Measurements from ENCODE around the gene TRA2A. TPM values are rescaled to one million over a fixed set of nuclear protein-coding genes. Genes with fewer than 3 reads are reported as not detected.
A peak's percentile ranks its signal among the peaks of the same experiment; 100 is the strongest.

Gene TRA2A
- total RNA-seq, 3 donors from 2014 or later (not counting 1 experiment from before 2014, with no cell fraction given), result 269 to 385 (median 324) TPM

DNA sequence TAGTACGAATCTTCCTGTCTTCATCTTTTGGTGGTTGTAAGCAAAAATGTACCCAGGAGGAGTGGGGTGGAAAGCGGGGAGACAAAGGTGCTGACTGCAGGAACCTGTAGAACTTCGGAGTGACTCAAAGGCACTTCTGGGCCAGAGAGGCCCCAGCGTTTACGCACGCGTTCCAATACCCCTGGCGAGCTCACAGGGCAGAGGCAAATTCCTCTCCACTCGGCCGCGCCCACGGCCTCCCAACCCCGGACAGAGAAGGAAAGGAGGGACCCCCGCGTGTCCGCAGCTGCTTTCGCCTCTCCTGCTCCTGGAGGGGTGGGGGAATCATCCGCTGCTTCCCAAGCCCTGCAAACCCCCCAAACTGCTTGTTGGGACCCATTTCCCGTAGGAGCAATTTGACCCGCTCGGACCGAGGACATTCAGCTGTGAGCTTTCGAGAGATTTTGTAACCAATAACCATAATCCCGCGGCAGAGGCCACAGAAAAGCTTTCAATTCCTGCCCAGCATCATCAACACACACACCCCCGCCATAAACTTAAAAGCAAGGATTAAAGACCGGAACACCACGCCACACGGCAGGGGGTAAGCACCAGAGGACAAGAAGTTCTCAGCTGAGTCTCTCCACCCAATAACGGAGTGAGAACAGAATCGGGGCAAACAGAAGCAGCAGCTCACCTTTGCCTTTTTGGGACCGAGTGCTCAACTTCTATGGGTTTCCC, 63.8 kb downstream of the TRA2A start:
- 9% methylated on average over 32 of the region's 32 CpGs for WGBS (ENCODE audit: insufficient coverage)
- H3K27me3 ChIP-seq (ENCODE audit: control insufficient read depth, insufficient read depth, low read length), result peaks cover 61% of the 10 kb centered on the region
- H3K36me3 ChIP-seq (ENCODE audit: control insufficient read depth, insufficient read depth, low read length), result no peaks in the 10 kb centered on the region
- H3K4me1 ChIP-seq (ENCODE audit: control insufficient read depth, insufficient read depth, low read length), result peaks cover 43% of the 10 kb centered on the region
- H3K4me3 ChIP-seq (ENCODE audit: low read length), result no peak overlapping the region
- Mint-ChIP-seq H3K36me3 (no peaks in the 10 kb centered on the region), H3K4me1 (peaks cover 30 to 38% of the 10 kb centered on the region in 2 donors), H3K4me3 (peak overlapping the region; percentile 74), H3K27ac (peak overlapping the region in 1 of 2 donors; percentile 11), H3K9me3 (no peaks in the 10 kb centered on the region), H3K27me3 (ENCODE audit: low read depth in 2 of 2) (peaks cover 59 to 74% of the 10 kb centered on the region in 2 donors)
- no peaks in the 10 kb centered on the region for H3K9me3 ChIP-seq (ENCODE audit: control insufficient read depth, insufficient read depth, low read length)
- no peak for ATAC-seq
- intact Hi-C loops (cut with micrococcal nuclease), result no loop called here
- TF ChIP-seq, protein P1, sequence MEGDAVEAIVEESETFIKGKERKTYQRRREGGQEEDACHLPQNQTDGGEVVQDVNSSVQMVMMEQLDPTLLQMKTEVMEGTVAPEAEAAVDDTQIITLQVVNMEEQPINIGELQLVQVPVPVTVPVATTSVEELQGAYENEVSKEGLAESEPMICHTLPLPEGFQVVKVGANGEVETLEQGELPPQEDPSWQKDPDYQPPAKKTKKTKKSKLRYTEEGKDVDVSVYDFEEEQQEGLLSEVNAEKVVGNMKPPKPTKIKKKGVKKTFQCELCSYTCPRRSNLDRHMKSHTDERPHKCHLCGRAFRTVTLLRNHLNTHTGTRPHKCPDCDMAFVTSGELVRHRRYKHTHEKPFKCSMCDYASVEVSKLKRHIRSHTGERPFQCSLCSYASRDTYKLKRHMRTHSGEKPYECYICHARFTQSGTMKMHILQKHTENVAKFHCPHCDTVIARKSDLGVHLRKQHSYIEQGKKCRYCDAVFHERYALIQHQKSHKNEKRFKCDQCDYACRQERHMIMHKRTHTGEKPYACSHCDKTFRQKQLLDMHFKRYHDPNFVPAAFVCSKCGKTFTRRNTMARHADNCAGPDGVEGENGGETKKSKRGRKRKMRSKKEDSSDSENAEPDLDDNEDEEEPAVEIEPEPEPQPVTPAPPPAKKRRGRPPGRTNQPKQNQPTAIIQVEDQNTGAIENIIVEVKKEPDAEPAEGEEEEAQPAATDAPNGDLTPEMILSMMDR (IDR thresholded peaks at IDR 0.05), result no peak
- peak in 1 of 2 donors; percentile 48 for DNase-seq
- no peak overlapping the region for H3K27ac ChIP-seq (ENCODE audit: low read length)

DNA sequence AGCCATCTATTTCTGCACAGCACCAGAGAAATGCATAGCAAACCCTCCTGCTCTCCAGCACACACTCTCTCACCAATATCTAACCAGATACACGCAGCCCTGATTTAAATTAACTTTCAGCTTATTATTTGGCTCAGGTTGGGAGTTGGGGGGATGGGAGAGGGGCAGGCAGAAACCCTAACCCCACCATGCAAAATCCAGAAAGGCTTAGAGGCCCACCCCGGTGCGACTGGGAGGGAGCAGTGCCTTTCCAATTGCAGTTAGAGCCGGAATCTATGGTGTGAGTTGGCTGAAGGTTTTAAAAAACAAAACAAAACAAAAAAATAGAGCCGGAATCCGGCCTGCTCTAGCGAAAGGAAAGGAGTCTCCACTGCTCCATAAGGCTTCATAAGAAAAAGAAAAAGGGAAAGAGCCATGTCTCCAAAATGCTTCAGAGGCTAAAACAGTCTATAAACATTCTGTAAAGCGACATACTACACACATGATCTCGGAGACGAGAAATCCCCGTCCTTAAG, 64.4 kb downstream of the TRA2A start:
- H3K4me1 ChIP-seq (ENCODE audit: control insufficient read depth, insufficient read depth, low read length), result peaks cover 43% of the 10 kb centered on the region
- DNase-seq, result no peak
- H3K27ac ChIP-seq (ENCODE audit: low read length), result no peak overlapping the region
- no peak for ATAC-seq
- no peaks in the 10 kb centered on the region for H3K9me3 ChIP-seq (ENCODE audit: control insufficient read depth, insufficient read depth, low read length)
- peak overlapping the region; percentile 74 for H3K4me3 Mint-ChIP-seq
- peaks cover 55% of the 10 kb centered on the region for H3K27me3 ChIP-seq (ENCODE audit: control insufficient read depth, insufficient read depth, low read length)
- H3K4me3 ChIP-seq (ENCODE audit: low read length), result no peak overlapping the region
- 20% methylated on average over 7 of the region's 11 CpGs for WGBS (ENCODE audit: insufficient coverage)
- peaks cover 57 to 72% of the 10 kb centered on the region in 2 donors for H3K27me3 Mint-ChIP-seq (ENCODE audit: low read depth in 2 of 2)
- peaks cover 30 to 38% of the 10 kb centered on the region in 2 donors for H3K4me1 Mint-ChIP-seq
- H3K9me3 Mint-ChIP-seq, result no peaks in the 10 kb centered on the region
- H3K36me3 ChIP-seq (ENCODE audit: control insufficient read depth, insufficient read depth, low read length), result no peaks in the 10 kb centered on the region
- TF ChIP-seq, protein P1 (IDR thresholded peaks at IDR 0.05), result no peak
- no peak overlapping the region for H3K27ac Mint-ChIP-seq
- H3K36me3 Mint-ChIP-seq, result no peaks in the 10 kb centered on the region
- intact Hi-C loops (cut with micrococcal nuclease), result no loop called here

DNA sequence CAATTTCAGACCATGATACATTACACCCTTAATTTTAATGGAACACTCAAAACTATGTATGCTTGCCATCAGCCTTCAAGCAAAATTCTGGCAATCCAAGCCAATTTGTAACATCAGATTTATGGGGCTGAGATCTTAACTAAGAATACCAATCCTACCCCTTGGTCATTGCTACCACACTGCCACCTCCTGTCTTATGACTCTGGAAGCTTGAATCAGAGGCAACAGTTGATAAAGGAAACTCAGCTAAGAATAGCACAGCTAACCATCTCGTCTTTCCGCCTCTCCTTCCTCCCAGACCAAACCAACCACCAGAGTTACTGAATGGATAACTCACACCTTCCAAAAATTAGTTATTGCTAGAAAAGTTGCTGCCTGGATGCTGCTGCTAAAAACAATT, 68.9 kb downstream of the TRA2A start:
- peak in 1 of 2 donors; percentile 44 for DNase-seq
- ATAC-seq, result peak in 1 of 3 donors; percentile 34

More for the DNA sequence above, 68.9 kb downstream of the TRA2A start:
- Mint-ChIP-seq H3K4me3 (no peak overlapping the region), H3K9me3 (no peaks in the 10 kb centered on the region), H3K27me3 (ENCODE audit: low read depth in 2 of 2) (peaks cover 60 to 64% of the 10 kb centered on the region in 2 donors), H3K27ac (no peak overlapping the region), H3K36me3 (no peaks in the 10 kb centered on the region), H3K4me1 (peaks cover 6 to 7% of the 10 kb centered on the region in 2 donors)
- Histone ChIP-seq H3K27me3 (ENCODE audit: control insufficient read depth, insufficient read depth, low read length) (peaks cover 25% of the 10 kb centered on the region), H3K36me3 (ENCODE audit: control insufficient read depth, insufficient read depth, low read length) (no peaks in the 10 kb centered on the region), H3K27ac (ENCODE audit: low read length) (no peak overlapping the region), H3K4me3 (ENCODE audit: low read length) (no peak overlapping the region), H3K9me3 (ENCODE audit: control insufficient read depth, insufficient read depth, low read length) (no peaks in the 10 kb centered on the region), H3K4me1 (ENCODE audit: control insufficient read depth, insufficient read depth, low read length) (peaks cover 6% of the 10 kb centered on the region)
- TF ChIP-seq, protein P1 (IDR thresholded peaks at IDR 0.05), result no peak
- intact Hi-C loops (cut with micrococcal nuclease), result loop anchor here (5.0 kb wide), 1 partner anchor 191 kb away; no protein-coding TSS in a partner anchor
- 0% methylated on average over 2 of the region's 2 CpGs for WGBS (ENCODE audit: insufficient coverage)

Measured in natural killer cell (primary cell).